Ovary (tissue), 9 donors: Measurements from ENCODE around the gene EZR. TPM values are rescaled to one million over a fixed set of nuclear protein-coding genes. Genes with fewer than 3 reads are reported as not detected.
A peak's percentile ranks its signal among the peaks of the same experiment; 100 is the strongest.

Experiments used
- DNase-seq, 5 donors: peaks; one replicate each; pipeline ENCODE4 v3.0.0-alpha.2; 2019 to 2020
- H3K27ac ChIP-seq, 2 donors: fragments of 200-600 bp; one replicate each; pipeline versions ENCODE4 v1.5.1 to v1.8.0; 2019 to 2022
- H3K27me3 ChIP-seq: fragments of 200-600 bp; one replicate; pipeline ENCODE4 v1.8.0; 2022
- H3K36me3 ChIP-seq: fragments of 200-600 bp; sonication (generic); one replicate; pipeline ENCODE4 v1.5.1; 2019
- H3K4me1 ChIP-seq: one replicate; pipeline ENCODE4 v1.8.1; 2013; ENCODE audit warnings: mild to moderate bottlenecking, moderate library complexity; ENCODE audit not compliant: insufficient read depth
- H3K4me3 ChIP-seq: fragments of 200-600 bp; sonication (generic); one replicate; pipeline ENCODE4 v1.5.1; 2017
- H3K9me3 ChIP-seq, 2 donors: fragments of 200-600 bp in 1 of 2; sonication (generic) in 1 of 2; one replicate each; pipeline versions ENCODE4 v1.5.1 to v1.8.1; 2013 to 2019; ENCODE audit warnings: mild to moderate bottlenecking in 1 of 2, moderate library complexity in 1 of 2
- CTCF ChIP-seq, 3 donors: fragments of 450-650 bp in 2 of 3; fragments of 200-600 bp in 1 of 3; IDR thresholded peaks; one replicate each; pipeline versions ENCODE4 v1.5.1 to v1.8.0; 2016 to 2022; ENCODE audit warnings: antibody characterized with exemption in 3 of 3, mild to moderate bottlenecking in 1 of 3
- EP300 ChIP-seq: sonication (generic); formaldehyde crosslinking; IDR thresholded peaks from one replicate; pipeline ENCODE4 v1.6.1; 2017; ENCODE audit warnings: antibody characterized with exemption
- POLR2A ChIP-seq: fragments of 450-650 bp; IDR thresholded peaks from one replicate; pipeline ENCODE4 v1.6.1; 2017; ENCODE audit warnings: antibody characterized with exemption, mild to moderate bottlenecking, moderate library complexity
- WGBS, 3 donors: extraction: QIAGEN DNeasy Blood & Tissue Kit in 1 of 3; methylation state at CpG; one replicate each; pipeline versions ENCODE4 v1.1.5 to v1.1.7; 2013 to 2017; 5-methylcytosine and 5-hydroxymethylcytosine counted together
- intact Hi-C, 4 donors: fragments of 100-400 bp; cut with DNase I; formaldehyde crosslinking; loops; one replicate each; pipeline versions ENCODE4 v1.11.0 to v1.15.1; 2022 to 2023
- polyA plus RNA-seq, 2 donors: library from polyadenylated mRNA; stranded (reverse); fragments of 200-250 nt in 1 of 2; fragments of 350-450 nt in 1 of 2; fragmentation: Illumina TruSeq in 1 of 2; extraction: RNeasy Lipid Tissue Mini Kit (QIAGEN cat#74804) in 1 of 2; gene quantifications; one replicate each; pipeline ENCODE4 v1.2.3, GENCODE V29; 2013 to 2014
- total RNA-seq, 7 donors: library from RNA; depleted of rRNA in 2 of 7; stranded (reverse); fragments of >200 nt in 2 of 7; fragmentation: NEBNext Ultra II Directional in 3 of 7; extraction: Animal tissue kit (Norgen Biotek cat#: 25700) in 3 of 7; gene quantifications; one replicate each; pipeline versions ENCODE4 v1.1.0 to v1.2.4, GENCODE V29; 2016 to 2023
- donor health status: DM: no; HTN: no; CAD: no; lungs with moderate emphysema.
- donor health status: DM: no; HTN: no; CAD: no.
- donor health status: Bipolar disorder and iron deficiency.
- donor health status: DM: yes; HTN: yes; CAD: no.
- donor health status: DM: no; HTN: no; CAD: no.
- donor health status: DM: yes; HTN: yes; CAD: no.

EZR gene
- total and polyA plus RNA-seq, 9 donors, result 39.0 to 214 (median 85.6) TPM

- TF ChIP-seq POLR2A (no peak), CTCF (IDR thresholded peaks at IDR 0.05) (no peak), EP300 (no peak)
- H3K27me3 ChIP-seq, result no peaks in the 10 kb centered on the region
- H3K36me3 ChIP-seq, result no peaks in the 10 kb centered on the region
- 54 to 69% (median 55%) methylated on average over 4 of the region's 4 CpGs for WGBS, 3 donors
- H3K9me3 ChIP-seq, result no peaks in the 10 kb centered on the region
- DNase-seq, result no peak
- H3K4me1 ChIP-seq, result no peaks in the 10 kb centered on the region
- H3K4me3 ChIP-seq, result no peak overlapping the region
- intact Hi-C loops, result no loop called here
- no peak overlapping the region for H3K27ac ChIP-seq
These were observed 44.5 kb upstream of the EZR start for GRCh38 chr6:158863646-158864045.

GRCh38 chr6:158861686-158862381 lies 42.7 kb upstream of the EZR start:
- no peak for DNase-seq
- TF ChIP-seq POLR2A (no peak), EP300 (no peak)
- H3K27ac ChIP-seq, result no peak overlapping the region
- H3K4me1 ChIP-seq, result no peaks in the 10 kb centered on the region
- H3K4me3 ChIP-seq, result no peak overlapping the region
- H3K27me3 ChIP-seq, result no peaks in the 10 kb centered on the region
- WGBS, 3 donors, result 79 to 87% (median 81%) methylated on average over 4 of the region's 4 CpGs
- H3K9me3 ChIP-seq, result no peaks in the 10 kb centered on the region
- no peaks in the 10 kb centered on the region for H3K36me3 ChIP-seq
- intact Hi-C loops, result no loop called here

- Histone ChIP-seq H3K36me3 (no peaks in the 10 kb centered on the region), H3K4me1 (no peaks in the 10 kb centered on the region), H3K27me3 (no peaks in the 10 kb centered on the region), H3K4me3 (no peak overlapping the region), H3K27ac (no peak overlapping the region), H3K9me3 (no peaks in the 10 kb centered on the region)
- TF ChIP-seq EP300 (no peak), POLR2A (no peak), CTCF (IDR thresholded peaks at IDR 0.05) (no peak)
- WGBS, 3 donors, result 78 to 91% (median 90%) methylated on average over 6 of the region's 6 CpGs
- no peak for DNase-seq
- intact Hi-C loops, result no loop called here
These were observed 41.2 kb upstream of the EZR start for GRCh38 chr6:158860279-158860865.

GRCh38 chr6:158856261-158856660 lies 37.1 kb upstream of the EZR start:
- no peak overlapping the region for H3K4me3 ChIP-seq
- 20 to 30% (median 21%) methylated on average over 4 of the region's 4 CpGs for WGBS, 3 donors
- no peak for TF ChIP-seq CTCF (IDR thresholded peaks at IDR 0.05)
- TF ChIP-seq EP300, result no peak
- no peak for TF ChIP-seq POLR2A
- H3K27ac ChIP-seq, result no peak overlapping the region
- intact Hi-C loops, result no loop called here
- H3K4me1 ChIP-seq, result peaks cover 2% of the 10 kb centered on the region
- peak in 1 of 5 donors; percentile 49 for DNase-seq
- no peaks in the 10 kb centered on the region for H3K27me3 ChIP-seq
- no peaks in the 10 kb centered on the region for H3K36me3 ChIP-seq
- H3K9me3 ChIP-seq, result no peaks in the 10 kb centered on the region
